ENCODE results near the gene POU2F1. TPM values are rescaled to one million over a fixed set of nuclear protein-coding genes. Genes with fewer than 3 reads are reported as not detected.

Gene POU2F1
- total and polyA plus RNA-seq, 2 donors (not counting 3 experiments of a cell fraction or from before 2014, with no cell fraction given), result 6.0 to 12.9 TPM

GRCh38 chr1:167270349-167271092 is 49.8 kb downstream of the POU2F1 start:
- peaks cover 3% of the 10 kb centered on the region for H3K4me1 ChIP-seq (ENCODE audit: control insufficient read depth, extremely low read depth, insufficient read depth, low read length)
- BruUV-seq (replicated peaks), result no TSS peak
- no peaks in the 10 kb centered on the region for H3K27me3 ChIP-seq (ENCODE audit: control insufficient read depth in 2 of 2, insufficient read depth in 2 of 2, low read length in 2 of 2)
- H3K27ac ChIP-seq (ENCODE audit: insufficient read depth, low read depth, low read length), result no peak overlapping the region
- H3K9me3 ChIP-seq (replicated peaks; ENCODE audit: control insufficient read depth, insufficient read depth, low read length), result no peaks in the 10 kb centered on the region
- FAIRE-seq, result no peak
- H3K79me2 ChIP-seq (ENCODE audit: control insufficient read depth, insufficient read depth, low read length), result peaks cover 28% of the 10 kb centered on the region
- no peak overlapping the region for H3K4me3 ChIP-seq (replicated peaks in 1 of 3; ENCODE audit: insufficient read depth in 1 of 3, low read depth in 1 of 3, low read length in 3 of 3)
- H3K4me2 ChIP-seq (ENCODE audit: insufficient read depth, low read length), result no peak overlapping the region
- ChIA-PET CTCF (interaction anchor here (1.3 to 5.9 kb wide), 7 partner anchors 11 to 263 kb away, joined by 3 to 162 read pairs (median 22); no protein-coding TSS in a partner anchor), POLR2A (no interaction called here)
- no peak overlapping the region for H2AFZ ChIP-seq (ENCODE audit: low read depth, low read length)
- peak; percentile 47 for DNase-seq (ENCODE audit: low read depth, low spot score)
- no peaks in the 10 kb centered on the region for H3K36me3 ChIP-seq (ENCODE audit: control insufficient read depth in 2 of 2, extremely low read depth in 1 of 2, insufficient read depth in 2 of 2, low read length in 2 of 2)
- H3K9me1 ChIP-seq (replicated peaks; ENCODE audit: control insufficient read depth, extremely low read depth, insufficient read depth, low read length), result no peaks in the 10 kb centered on the region
- H3K9ac ChIP-seq (replicated peaks; ENCODE audit: extremely low read depth, insufficient read depth, low read length), result no peak overlapping the region
- dilution Hi-C loops (cut with MboI; ENCODE audit: extremely low pct_ligation_motif_present, low sequenced_read_pairs) (no loop called here), intact Hi-C loops (cut with micrococcal nuclease) (no loop called here)
- peaks cover under 1% of the 10 kb centered on the region for H4K20me1 ChIP-seq (replicated peaks; ENCODE audit: control insufficient read depth, extremely low read depth, insufficient read depth, low read length)
- TF ChIP-seq POLR2A (IDR thresholded peaks at IDR 0.05; ENCODE audit: low read depth, low read length) (no peak), GATA2 (IDR thresholded peaks at IDR 0.05; ENCODE audit: insufficient read depth, insufficient read length, low read depth, low read length) (no peak), CTCF (IDR thresholded peaks at IDR 0.05; ENCODE audit: extremely low read depth in 1 of 2, insufficient read depth in 1 of 2, low read depth in 1 of 2, low read length in 2 of 2) (no peak), MYC (IDR thresholded peaks at IDR 0.05; ENCODE audit: low read depth, low read length) (no peak), POLR2AphosphoS5 (IDR thresholded peaks at IDR 0.05; ENCODE audit: insufficient read depth, low read depth, low read length) (no peak), FOS (IDR thresholded peaks at IDR 0.05; ENCODE audit: borderline replicate concordance, insufficient read depth, low read length) (no peak), EZH2 (IDR thresholded peaks at IDR 0.05; ENCODE audit: borderline replicate concordance, low read depth, low read length, severe bottlenecking) (no peak), JUN (IDR thresholded peaks at IDR 0.05; ENCODE audit: borderline replicate concordance, insufficient read depth, insufficient read length, low read depth) (no peak)
- TF ChIP-seq, protein P1, sequence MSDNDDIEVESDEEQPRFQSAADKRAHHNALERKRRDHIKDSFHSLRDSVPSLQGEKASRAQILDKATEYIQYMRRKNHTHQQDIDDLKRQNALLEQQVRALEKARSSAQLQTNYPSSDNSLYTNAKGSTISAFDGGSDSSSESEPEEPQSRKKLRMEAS (IDR thresholded peaks at IDR 0.05; ENCODE audit: insufficient read depth, insufficient read length), result no peak
